GM21515 (cell line): Measurements from ENCODE around the gene SDE2.
A peak's percentile ranks its signal among the peaks of the same experiment; 100 is the strongest.

ENCODE experiments used
- ATAC-seq: cut with Tn5 transposase; IDR thresholded peaks from one replicate; pipeline ENCODE4 v1.9.1; 2021; ENCODE audit not compliant: unreplicated experiment

Gene SDE2

DNA sequence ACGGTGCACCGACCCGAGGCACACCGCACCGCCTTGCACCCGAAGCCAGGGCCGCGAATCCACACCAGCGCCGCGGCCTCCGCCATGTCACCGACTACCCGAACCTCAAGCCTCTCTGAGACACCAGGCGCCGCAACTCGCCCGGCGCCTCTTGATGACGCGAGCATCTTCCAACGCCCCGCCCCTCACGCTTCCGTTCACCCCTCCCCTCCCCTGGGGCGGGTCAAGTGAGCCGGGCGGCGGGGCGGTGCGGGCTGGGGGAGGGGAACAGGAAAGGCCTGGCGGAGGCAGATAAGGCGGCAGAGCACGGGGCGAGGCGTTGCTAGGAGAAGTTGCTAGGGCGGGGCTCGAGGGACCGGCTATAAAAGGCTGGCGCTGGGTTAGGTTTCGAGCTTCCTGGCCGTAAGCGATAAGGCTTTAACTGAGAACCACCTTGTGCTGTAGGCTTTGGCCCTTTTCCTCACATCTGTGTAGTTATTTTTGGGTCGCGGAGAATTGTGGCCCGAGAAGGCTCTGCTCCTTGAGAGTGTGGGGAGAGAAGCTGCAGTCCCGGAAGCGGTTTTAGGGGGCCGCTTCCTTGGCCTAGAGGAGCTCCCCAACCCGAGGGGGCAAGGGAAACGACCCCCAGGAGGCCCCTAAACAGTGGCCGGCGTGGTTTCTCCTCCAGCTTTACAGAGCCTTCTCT is at the start of gene SDE2:
Gene SDE2 (minus strand): TSS at position 117 of the 685 bp plus-strand sequence. CDS start 31 bp downstream, at position 86.
- peak; percentile 81 for ATAC-seq

DNA sequence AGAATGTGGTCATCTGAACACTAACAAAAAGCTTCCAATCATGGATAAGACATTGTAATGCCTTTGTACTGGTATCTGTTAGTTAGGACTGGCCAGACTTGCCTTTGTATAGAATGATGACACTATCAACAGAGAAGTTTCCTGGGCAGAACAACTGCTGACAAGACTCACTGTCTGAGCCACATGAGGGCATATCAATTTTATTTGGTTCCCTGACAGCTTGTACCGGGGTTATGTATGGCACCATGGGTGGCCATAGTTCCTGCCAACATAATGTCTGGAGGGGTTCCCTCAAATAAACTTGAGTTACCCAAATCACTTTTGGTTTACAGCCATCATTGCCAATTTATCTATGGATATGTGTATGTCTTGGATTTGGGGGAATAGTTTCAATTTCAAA is 49.7 kb upstream of the SDE2 start:
- ATAC-seq, result no peak

DNA sequence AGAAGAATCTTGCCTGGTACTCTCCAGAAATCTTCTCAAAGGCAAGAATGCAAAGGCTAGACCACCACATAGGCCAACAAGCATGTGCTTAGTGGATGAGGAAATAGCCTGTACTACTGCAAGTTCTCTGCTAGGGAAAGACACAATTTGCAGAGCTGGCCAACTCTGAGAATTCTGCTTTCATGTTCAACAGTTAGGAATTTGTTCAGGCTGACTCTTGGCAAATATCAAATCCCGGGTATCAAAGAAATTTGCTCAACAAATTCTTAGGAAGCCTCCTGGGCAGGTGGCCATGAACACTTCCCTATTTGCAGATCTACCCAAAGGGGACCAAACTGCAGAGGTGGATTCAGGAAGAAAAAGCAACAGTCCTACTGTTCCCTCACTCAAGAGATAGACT is 48.4 kb upstream of the SDE2 start:
- ATAC-seq, result no peak

DNA sequence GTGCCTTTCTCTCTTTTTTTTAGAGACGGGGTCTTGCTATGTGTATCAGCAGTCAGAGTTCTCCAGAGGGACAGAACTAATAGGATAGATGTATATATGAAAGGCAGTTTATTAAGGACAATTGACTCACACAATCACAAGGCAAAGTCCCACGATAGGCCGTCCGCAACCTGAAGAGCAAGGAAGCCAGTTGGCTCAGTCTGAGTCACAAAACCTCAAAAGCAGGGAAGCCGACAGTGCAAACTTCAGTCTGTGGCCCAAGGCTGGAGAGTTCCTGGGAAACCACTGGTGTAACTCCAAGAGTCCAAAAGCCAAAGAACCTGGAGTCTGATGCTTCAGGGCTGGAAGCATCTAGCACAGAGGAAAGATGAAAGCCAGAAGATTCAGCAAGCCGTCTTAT is 47.1 kb upstream of the SDE2 start:
- ATAC-seq, result no peak

DNA sequence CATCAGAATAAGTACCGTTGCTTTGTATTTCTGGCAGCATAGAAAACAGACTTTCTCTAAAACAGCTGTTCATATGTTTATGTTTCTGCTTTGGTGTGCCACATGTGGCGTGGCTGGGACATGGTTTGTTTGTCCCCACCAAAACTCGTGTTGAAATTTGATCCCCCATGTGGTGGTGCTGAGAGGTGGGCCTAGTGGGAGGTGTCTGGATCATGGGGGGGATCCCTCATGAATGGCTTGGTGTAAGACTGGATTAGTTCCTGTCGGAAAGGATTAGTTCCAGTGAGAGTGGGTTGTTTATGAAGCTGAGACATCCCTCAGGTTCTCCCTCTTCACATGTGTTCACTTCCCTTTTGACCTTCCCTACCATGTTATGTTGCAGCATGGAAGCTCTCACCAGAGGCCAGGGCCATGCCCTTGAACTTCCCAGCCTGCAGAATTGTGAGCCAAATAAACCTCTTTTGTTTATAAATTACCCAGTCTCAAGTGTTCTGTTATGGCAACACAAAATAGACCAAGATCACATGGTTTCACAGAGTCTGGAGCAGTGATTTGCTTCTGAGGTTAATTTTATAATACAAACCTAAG is 45.5 kb upstream of the SDE2 start:
- no peak for ATAC-seq

DNA sequence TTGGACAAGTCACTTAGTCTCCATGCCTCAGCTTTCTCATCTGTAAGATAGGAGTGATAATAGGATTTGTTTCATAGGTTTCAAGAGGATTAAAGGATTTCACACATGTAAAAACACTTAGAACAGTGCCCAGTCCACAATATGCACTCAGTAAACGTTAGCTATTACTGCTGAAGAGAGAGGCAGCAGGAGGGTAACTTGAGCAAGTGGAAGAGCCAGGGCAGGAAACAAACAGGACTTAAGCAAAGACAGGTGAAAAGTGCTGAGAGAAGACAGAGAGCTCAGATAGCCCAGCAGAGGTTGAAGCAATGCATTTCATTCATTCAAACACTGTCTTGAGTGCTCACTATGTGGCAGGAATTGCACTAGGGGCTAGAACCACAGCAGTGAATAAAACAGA is 42.3 kb upstream of the SDE2 start:
- no peak for ATAC-seq

DNA sequence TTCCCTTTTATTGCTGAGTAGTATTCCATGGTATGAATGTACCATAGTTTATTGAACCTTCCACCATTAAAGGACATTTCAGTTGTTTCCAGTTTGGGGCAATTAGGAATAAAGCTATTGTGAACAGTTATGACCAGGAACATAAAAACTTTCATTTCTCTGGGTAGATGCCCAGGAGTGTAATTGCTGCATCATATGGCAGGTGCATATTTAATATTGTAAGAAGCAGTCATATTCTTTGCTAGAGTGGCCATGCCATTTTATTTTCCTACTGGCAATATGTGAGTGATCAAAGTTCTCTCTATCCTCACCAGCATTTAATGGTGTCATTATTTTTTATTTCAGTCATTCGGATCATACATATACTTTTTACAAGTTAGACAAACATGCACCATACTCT is 39.5 kb upstream of the SDE2 start:
- ATAC-seq, result no peak

DNA sequence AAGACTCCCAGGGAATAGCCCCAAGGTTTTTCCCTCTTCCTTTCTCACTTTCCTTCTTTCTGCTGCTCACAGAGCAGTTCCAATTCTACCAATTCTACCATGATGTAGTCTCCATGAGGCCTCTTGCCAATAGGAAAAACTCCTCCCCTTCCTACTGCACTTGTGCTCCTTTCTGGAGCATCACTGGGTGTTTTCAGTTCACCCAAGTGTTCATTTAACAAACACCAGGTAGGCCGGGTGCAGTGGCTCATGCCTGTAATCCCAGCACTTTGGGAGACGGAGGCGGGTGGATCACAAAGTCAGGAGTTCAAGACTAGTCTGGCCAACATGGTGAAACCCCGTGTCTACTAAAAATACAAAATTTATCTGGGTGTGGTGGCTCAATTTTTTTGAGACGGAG is 36.8 kb upstream of the SDE2 start:
- no peak for ATAC-seq

DNA sequence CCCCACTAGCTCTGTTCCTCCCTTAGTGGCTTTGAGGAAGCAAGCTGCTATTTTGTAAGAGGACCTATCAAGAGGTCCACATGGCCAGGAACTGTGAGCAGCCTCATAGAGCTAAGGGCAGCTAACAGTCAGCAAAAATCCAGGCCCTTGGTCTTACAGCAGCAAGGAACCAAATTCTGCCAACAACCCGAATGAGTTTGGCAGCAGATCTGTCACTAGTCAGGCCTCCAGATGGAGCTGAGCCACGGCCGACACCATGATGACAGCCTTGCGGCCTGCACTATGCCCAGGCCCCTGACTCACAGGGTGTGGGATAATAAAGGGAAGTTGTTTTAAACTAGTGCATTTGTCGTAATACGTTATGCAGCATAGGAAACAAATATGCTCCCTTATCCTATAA is 35.3 kb upstream of the SDE2 start:
- ATAC-seq, result no peak

DNA sequence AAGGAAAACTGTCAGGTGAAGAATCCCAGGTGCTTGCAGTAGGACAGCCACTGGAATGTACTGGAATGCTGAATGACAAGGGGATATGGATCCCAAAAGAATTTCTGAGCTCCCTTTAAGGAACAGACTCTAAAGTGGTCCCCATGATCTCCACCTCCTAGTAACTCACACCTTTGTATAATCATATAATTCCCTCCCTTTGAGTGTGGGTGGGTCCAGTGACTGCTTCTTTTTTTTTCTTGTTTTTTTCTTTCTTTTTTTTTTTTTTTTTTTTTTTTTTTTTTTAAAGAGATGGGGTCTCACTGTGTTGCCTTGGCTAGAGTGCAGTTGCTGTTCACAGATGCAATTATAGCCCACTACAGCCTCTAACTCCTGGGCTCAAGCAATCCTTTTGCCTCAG is 34.8 kb upstream of the SDE2 start:
- ATAC-seq, result no peak

DNA sequence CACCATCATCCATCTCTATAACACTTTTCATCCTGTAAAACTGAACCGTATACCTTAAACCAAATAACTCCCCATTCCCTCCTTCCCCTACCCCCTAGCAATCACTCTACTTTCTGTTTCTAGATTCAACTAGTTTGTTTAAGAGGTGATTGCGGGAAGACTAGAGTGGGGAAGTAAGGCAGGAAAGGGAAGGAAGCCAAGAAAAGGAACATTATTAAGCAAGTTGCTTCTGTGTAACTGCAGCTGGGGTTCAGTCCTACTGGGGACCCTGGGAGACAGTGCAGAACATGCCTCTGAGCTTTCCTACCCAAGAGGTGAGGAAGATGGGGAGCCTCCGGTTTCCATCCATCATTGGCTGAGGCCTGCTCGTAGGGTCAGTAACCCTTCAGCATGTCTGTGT is 34.4 kb upstream of the SDE2 start:
- no peak for ATAC-seq

DNA sequence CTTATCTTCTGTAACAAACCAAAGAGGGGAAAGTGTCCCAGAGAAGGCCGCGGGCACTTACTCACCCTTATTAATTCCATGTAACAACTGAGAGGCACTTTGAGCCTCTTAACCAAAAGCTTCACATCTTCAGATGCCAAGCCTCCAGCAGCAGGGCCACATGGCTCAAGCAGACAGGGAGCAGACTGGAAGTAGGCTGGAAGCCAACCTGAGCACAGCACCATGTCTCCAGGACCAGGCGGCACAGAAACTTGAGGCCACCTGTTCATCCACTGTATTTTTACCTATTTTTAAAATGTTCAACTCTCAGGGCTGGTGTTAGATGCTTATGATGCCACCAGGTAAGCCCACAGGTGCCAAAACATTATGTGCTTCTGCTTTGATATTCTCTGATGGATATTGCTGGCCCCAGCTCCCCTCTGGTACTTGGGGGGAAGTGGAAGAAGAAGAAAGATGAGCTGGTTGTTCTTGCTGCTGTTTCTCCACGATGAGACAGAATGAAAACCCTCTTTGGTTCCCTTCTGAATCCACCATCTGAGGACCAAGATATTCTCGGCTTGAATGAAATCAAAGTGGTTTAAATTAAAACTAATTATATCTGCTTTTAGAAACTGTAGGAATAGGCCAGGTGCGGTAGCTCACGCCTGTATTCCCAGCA is 30.6 kb upstream of the SDE2 start:
- ATAC-seq, result no peak

DNA sequence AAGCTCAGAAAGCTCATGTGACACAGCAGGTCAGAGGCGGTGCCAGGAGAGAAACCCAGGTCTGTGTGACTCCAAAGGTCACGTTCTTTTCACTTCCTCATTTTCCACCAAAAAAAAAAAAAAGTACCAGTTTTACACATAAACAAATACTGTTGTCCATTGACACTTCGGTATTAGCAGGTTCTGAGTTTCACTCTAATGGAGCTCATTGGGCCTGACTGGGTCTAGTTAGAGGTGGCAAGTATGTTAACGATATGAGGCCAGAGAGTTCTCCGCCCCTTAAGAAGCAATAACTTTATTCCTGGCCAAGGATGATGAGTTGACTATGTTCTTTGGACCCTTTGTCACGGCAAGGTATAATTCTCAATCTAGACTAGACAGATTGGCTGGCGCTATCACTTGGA is 30.0 kb upstream of the SDE2 start:
- peak; percentile 84 for ATAC-seq

DNA sequence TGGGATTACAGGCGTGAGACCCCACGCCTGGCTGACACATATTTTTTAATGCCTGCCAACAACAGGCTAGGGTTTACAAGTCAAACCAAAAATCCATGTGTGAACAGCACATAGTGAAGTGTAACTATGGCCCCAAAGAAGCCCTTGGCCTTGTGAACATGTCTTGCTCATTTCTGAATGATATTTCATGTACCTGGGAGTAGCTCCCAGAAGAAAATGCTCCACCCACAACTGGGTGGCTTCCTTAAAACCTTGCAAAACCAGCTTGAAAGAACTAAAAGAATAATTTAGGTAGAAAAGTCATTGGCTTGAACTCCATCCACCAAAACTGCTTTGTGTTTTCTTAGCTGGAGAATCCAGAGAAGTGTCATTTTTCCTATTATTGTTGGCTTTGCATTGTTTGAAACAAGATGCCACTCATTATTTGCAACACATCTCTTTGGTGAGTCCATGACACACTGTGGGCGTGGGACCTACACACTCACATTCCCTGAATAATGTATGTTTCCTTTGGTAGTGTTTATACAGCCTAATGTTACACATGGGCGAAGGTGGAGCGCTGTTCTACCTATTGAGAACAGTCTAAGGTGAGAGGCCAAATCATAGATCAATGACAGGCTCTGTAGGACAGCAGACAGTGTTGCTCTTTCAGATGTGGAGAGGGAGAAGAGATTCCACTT is 28.5 kb upstream of the SDE2 start:
- ATAC-seq, result no peak

DNA sequence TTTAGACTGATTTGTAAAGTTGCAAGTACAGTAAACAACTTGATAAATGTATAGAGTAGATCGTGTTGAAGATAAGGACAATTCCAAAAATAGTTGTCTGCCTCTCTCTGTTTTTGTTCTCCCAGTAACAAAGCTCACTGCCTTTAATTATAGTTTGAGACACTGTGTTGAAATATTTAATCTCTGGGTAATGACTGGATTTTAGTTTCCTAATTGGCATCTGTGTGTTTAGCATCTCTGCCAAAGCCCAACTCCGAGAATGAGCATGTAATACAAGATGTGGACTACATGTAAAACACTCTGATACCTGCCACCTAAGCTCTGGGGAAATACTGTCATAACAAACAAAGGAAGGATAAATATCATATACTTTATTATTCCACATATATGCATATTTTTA is 27.7 kb upstream of the SDE2 start:
- ATAC-seq, result no peak

DNA sequence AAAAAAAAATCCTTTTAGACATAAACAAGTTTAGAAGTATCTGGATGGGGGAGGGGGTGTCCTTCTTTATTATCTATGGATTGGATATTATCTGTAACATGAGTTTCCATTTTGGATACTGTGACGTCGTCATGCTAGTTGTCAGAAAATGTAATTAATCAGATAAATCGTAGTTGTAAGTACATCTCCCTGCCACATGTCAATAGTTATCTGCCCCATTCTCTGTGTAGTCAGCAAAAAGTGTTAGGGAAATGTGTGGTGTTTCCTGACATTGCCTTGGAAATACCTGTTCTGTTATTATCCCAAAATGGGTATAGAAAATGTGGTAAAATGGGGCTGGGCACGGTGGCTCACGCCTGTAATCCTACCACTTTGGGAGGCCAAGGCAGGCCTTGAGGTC is 24.6 kb upstream of the SDE2 start:
- no peak for ATAC-seq

DNA sequence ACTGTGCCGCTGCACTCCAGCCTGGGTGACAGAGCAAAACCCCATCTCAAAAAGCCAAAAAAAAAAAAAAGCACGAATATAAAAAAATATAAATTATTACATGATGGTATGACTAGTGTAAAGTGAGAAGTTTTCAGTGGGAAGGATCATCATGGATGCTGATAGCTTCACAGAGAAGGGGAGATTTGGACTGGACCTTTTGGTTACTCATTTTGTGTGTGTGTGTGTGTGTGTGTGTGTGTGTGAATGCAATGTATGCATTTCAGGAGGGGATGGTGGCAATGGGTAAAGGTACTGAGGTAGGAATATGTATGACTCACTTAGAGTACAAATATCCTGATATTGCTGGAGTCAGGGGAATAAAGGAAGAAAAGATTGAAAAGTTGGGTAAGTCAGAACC is 22.7 kb upstream of the SDE2 start:
- no peak for ATAC-seq

DNA sequence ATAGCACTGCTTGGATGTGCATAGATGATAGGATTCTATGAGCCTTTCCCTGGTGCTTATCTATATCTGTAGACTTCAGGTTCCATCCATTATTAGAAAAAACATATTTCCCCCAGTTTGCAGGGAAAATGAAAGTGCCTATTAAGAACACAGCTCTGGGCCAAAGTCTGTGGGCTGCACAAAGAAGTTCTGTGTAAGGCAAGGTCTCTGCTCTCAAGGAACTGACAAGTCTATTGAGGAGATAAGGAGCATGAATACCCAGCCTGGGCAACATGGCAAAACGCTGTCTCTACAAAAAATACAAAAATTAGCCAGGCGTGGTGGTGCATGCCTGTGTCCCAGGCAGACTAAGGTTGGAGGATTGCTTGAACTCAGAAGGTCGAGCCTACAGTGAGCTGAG is 22.3 kb upstream of the SDE2 start:
- ATAC-seq, result no peak

DNA sequence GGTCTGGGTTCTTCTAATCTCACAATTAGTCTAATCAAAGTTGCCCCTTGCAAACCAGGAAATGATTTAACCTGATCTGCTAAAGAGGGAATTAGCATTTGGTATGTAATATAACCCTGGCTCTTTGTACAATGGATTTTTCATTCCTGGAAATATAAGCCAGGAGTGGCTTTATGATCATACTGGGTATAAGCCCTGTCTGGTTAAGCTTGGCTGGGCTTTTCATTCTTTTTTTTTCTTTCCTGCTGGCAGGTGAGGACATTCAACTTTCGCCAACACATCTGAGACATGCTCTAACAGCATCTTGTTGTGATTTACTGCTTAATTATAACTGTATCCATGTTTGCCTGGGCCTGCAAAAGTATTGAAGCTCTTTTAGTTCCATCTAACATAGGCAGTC is 20.4 kb upstream of the SDE2 start:
- no peak for ATAC-seq

DNA sequence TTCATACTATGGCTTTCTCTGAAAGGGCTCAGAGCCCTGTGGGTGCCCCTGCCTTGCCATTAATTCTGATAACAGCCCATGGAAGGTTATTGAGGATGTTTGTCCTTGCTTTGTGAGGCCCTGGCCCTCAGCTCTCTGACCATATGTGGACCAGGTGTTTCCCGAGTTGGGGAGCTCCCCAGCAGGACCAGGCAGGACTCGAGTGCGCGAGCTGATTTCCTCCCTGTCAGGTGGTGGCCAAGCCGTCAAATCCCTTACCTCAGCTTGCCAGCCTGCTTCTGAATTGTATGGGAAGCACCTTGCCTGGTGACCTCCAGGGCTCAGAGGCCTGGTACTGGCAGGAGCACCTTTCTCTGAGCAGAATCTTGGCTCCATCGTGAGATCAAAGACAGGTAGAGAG is 17.9 kb upstream of the SDE2 start:
- no peak for ATAC-seq

DNA sequence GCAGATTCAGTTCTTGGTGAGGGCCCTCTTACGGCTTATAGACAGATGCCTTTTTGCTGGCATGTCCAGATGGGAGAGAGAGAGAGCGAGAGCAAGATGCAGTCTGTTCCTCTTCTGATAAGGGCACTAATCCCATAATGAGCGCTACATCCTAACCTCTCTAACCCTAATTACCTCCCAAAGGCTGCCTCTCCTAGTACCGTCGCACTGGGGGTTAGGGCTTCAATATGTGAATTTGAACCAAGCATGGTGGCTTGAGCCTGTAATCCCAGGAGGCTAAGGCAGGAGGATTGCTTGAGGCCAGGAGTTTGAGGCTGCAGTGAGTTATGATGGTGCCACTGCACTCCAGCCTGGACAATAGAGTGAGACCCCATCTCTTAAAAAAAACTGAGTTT is 10.5 kb upstream of the SDE2 start:
- ATAC-seq, result no peak
